Daoy (cell line): Measurements from ENCODE around the gene ARHGEF2. TPM values are rescaled to one million over a fixed set of nuclear protein-coding genes. Genes with fewer than 3 reads are reported as not detected.

ENCODE experiments used
- DNase-seq: peaks from one replicate; pipeline ENCODE4 v3.0.0-alpha.2; 2015; ENCODE audit warnings: low read depth
- total RNA-seq: library from RNA; depleted of rRNA; stranded (reverse); fragments of >200 nt; shearing (Covaris generic); gene quantifications from 2 replicates; pipeline ENCODE4 v1.2.3, GENCODE V29; 2014

The ARHGEF2 gene
- total RNA-seq, 1 experiment from 2014 or later = 66.0 TPM

- no peak for DNase-seq
Observed at GRCh38 chr1:155971910-155972809, 6.2 kb downstream of the ARHGEF2 start.

- peak; percentile 85 for DNase-seq
Observed at GRCh38 chr1:155970531-155971167, 7.7 kb downstream of the ARHGEF2 start.

- no peak for DNase-seq
Observed at GRCh38 chr1:155969377-155969791, 9.0 kb downstream of the ARHGEF2 start.

- no peak for DNase-seq
Observed at GRCh38 chr1:155968670-155969069, 9.7 kb downstream of the ARHGEF2 start.

- no peak for DNase-seq
Observed at GRCh38 chr1:155968051-155968400, 10.3 kb downstream of the ARHGEF2 start.

GRCh38 chr1:155967341-155968050, 10.9 kb downstream of the ARHGEF2 start:
- no peak for DNase-seq

GRCh38 chr1:155966750-155967149, 11.6 kb downstream of the ARHGEF2 start:
- no peak for DNase-seq

- no peak for DNase-seq
Observed at GRCh38 chr1:155966135-155966534, 12.2 kb downstream of the ARHGEF2 start.

- DNase-seq = no peak
Observed at GRCh38 chr1:155964193-155964592, 14.2 kb downstream of the ARHGEF2 start.

- peak; percentile 62 for DNase-seq
Observed at GRCh38 chr1:155962599-155963211, 15.6 kb downstream of the ARHGEF2 start.

- peak; percentile 100 for DNase-seq
Observed at GRCh38 chr1:155961937-155962336, 16.4 kb downstream of the ARHGEF2 start.

- DNase-seq = no peak
Observed at GRCh38 chr1:155960081-155960745, 18.1 kb downstream of the ARHGEF2 start.

GRCh38 chr1:155957411-155957915, 20.9 kb downstream of the ARHGEF2 start:
- DNase-seq = no peak

- no peak for DNase-seq
Observed at GRCh38 chr1:155954645-155955044, 23.7 kb downstream of the ARHGEF2 start.

- DNase-seq = no peak
Observed at GRCh38 chr1:155952505-155952890, 25.8 kb downstream of the ARHGEF2 start.

- no peak for DNase-seq
Observed at GRCh38 chr1:155951753-155952504, 26.4 kb downstream of the ARHGEF2 start.

- DNase-seq = no peak
Observed at GRCh38 chr1:155950829-155951228, 27.5 kb downstream of the ARHGEF2 start.

- DNase-seq = no peak
Observed at GRCh38 chr1:155947741-155948140, 30.6 kb downstream of the ARHGEF2 start.

- no peak for DNase-seq
Observed at GRCh38 chr1:155947292-155947691, 31.1 kb downstream of the ARHGEF2 start.

GRCh38 chr1:155946633-155947219, 31.6 kb downstream of the ARHGEF2 start:
- DNase-seq = no peak
